H9 (cell line): Measurements from ENCODE around the gene KISS1R. TPM values are rescaled to one million over a fixed set of nuclear protein-coding genes. Genes with fewer than 3 reads are reported as not detected.

Source experiments
- DNase-seq: peaks from one replicate; pipeline ENCODE4 v3.0.0-alpha.2; 2017
- H2AFZ ChIP-seq: one replicate; pipeline ENCODE4 v1.6.1; 2013; ENCODE audit warnings: mild to moderate bottlenecking, low read length, control low read depth, moderate library complexity
- H2AK5ac ChIP-seq: 2 replicates; pipeline ENCODE4 v1.6.1; 2013; ENCODE audit warnings: low read length, control low read depth, mixed read lengths; ENCODE audit not compliant: insufficient read length
- H2BK120ac ChIP-seq: one replicate; pipeline ENCODE4 v1.6.1; 2013; ENCODE audit warnings: low read depth, mild to moderate bottlenecking, low read length, control low read depth, inconsistent platforms; ENCODE audit not compliant: poor library complexity, severe bottlenecking
- H2BK12ac ChIP-seq: 2 replicates; pipeline ENCODE4 v1.6.1; 2013; ENCODE audit warnings: low read length, control low read depth, mixed read lengths, low read depth; ENCODE audit not compliant: insufficient read length
- H2BK15ac ChIP-seq: 2 replicates; pipeline ENCODE4 v1.6.1; 2013; ENCODE audit warnings: low read depth, low read length, control low read depth
- H2BK20ac ChIP-seq: one replicate; pipeline ENCODE4 v1.6.1; 2013; ENCODE audit warnings: low read depth, mild to moderate bottlenecking, low read length, control low read depth, inconsistent platforms; ENCODE audit not compliant: poor library complexity, severe bottlenecking
- H2BK5ac ChIP-seq: 2 replicates; pipeline ENCODE4 v1.6.1; 2013; ENCODE audit warnings: low read length, control low read depth, mixed read lengths; ENCODE audit not compliant: insufficient read length
- H3K14ac ChIP-seq: 2 replicates; pipeline ENCODE4 v1.6.1; 2013; ENCODE audit warnings: low read length, control low read depth; ENCODE audit not compliant: insufficient read depth
- H3K18ac ChIP-seq: 2 replicates; pipeline ENCODE4 v1.6.1; 2013; ENCODE audit warnings: low read depth, mild to moderate bottlenecking, mixed read lengths, low read length, control low read depth; ENCODE audit not compliant: insufficient read length
- H3K23ac ChIP-seq: 2 replicates; pipeline ENCODE4 v1.6.1; 2013; ENCODE audit warnings: low read length, control low read depth, mixed read lengths, low read depth; ENCODE audit not compliant: insufficient read length
- H3K23me2 ChIP-seq: 2 replicates; pipeline ENCODE4 v1.6.1; 2013; ENCODE audit warnings: low read depth, mild to moderate bottlenecking, mixed read lengths, low read length, control low read depth; ENCODE audit not compliant: insufficient read length, poor library complexity, severe bottlenecking
- H3K27ac ChIP-seq: 2 replicates; pipeline ENCODE4 v1.5.1; 2013; ENCODE audit warnings: low read length, control low read depth, mixed read lengths, low read depth; ENCODE audit not compliant: insufficient read length
- H3K27me3 ChIP-seq: 2 replicates; pipeline ENCODE4 v1.6.1; 2013; ENCODE audit warnings: low read length, control low read depth, inconsistent platforms; ENCODE audit not compliant: insufficient read depth
- H3K4ac ChIP-seq: 2 replicates; pipeline ENCODE4 v1.6.1; 2013; ENCODE audit warnings: low read depth, mild to moderate bottlenecking, control low read depth, inconsistent platforms, low read length, moderate library complexity
- H3K4me1 ChIP-seq: 2 replicates; pipeline ENCODE4 v1.6.1; 2013; ENCODE audit warnings: low read length, control low read depth, inconsistent platforms; ENCODE audit not compliant: insufficient read depth
- H3K4me2 ChIP-seq: 2 replicates; pipeline ENCODE4 v1.6.1; 2013; ENCODE audit warnings: low read length, control low read depth, mixed read lengths; ENCODE audit not compliant: insufficient read length, insufficient read depth
- H3K56ac ChIP-seq: 2 replicates; pipeline ENCODE4 v1.6.1; 2013; ENCODE audit warnings: low read depth, mild to moderate bottlenecking, mixed read lengths, low read length, control low read depth; ENCODE audit not compliant: insufficient read length
- H3K79me1 ChIP-seq: 2 replicates; pipeline ENCODE4 v1.6.1; 2013; ENCODE audit warnings: low read depth, mild to moderate bottlenecking, moderate library complexity, low read length, control low read depth, inconsistent platforms; ENCODE audit not compliant: insufficient read depth, poor library complexity, severe bottlenecking
- H3K79me2 ChIP-seq: 2 replicates; pipeline ENCODE4 v1.6.1; 2013; ENCODE audit warnings: low read length, control low read depth, inconsistent platforms; ENCODE audit not compliant: insufficient read depth
- H3K9ac ChIP-seq: 2 replicates; pipeline ENCODE4 v1.6.1; 2013; ENCODE audit warnings: low read length, control low read depth, mixed read lengths; ENCODE audit not compliant: insufficient read length; ENCODE audit errors: extremely low read depth
- H3K9me3 ChIP-seq: one replicate; pipeline ENCODE4 v1.6.1; 2013; ENCODE audit warnings: low read depth, low read length, inconsistent platforms; ENCODE audit not compliant: control insufficient read depth
- H3T11ph ChIP-seq: one replicate; pipeline ENCODE4 v1.6.1; 2013; ENCODE audit warnings: mild to moderate bottlenecking, low read length, control low read depth, inconsistent platforms
- H4K20me1 ChIP-seq: one replicate; pipeline ENCODE4 v1.6.1; 2013; ENCODE audit not compliant: control insufficient read depth, insufficient read length, insufficient read depth
- H4K5ac ChIP-seq: 2 replicates; pipeline ENCODE4 v1.6.1; 2013; ENCODE audit warnings: low read depth, mild to moderate bottlenecking, mixed read lengths, low read length, control low read depth; ENCODE audit not compliant: insufficient read length
- H4K8ac ChIP-seq: replicated peaks from 2 replicates; pipeline ENCODE4 v1.6.1; 2013; ENCODE audit warnings: low read length, control low read depth, mixed read lengths, low read depth; ENCODE audit not compliant: insufficient read length
- H4K91ac ChIP-seq: 2 replicates; pipeline ENCODE4 v1.6.1; 2013; ENCODE audit warnings: low read depth, mild to moderate bottlenecking, moderate library complexity, mixed read lengths, low read length, control low read depth; ENCODE audit not compliant: insufficient read length
- H3K27ac Mint-ChIP-seq, 3 experiments: 2 replicates in 2 of 3; 3 replicates in 1 of 3; pipeline ENCODE4 v1.8.0; 2020 to 2021; ENCODE audit warnings: mixed read lengths in 3 of 3, mild to moderate bottlenecking in 1 of 3, moderate library complexity in 1 of 3
- H3K27me3 Mint-ChIP-seq: 2 replicates; pipeline ENCODE4 v1.8.0; 2021; ENCODE audit warnings: low read depth, mild to moderate bottlenecking, moderate library complexity, mixed read lengths
- H3K36me3 Mint-ChIP-seq, 3 experiments: 2 replicates in 2 of 3; 3 replicates in 1 of 3; pipeline ENCODE4 v1.8.0; 2020 to 2021; ENCODE audit warnings: low read depth in 3 of 3, mixed read lengths in 3 of 3; ENCODE audit not compliant: insufficient read depth in 1 of 3
- H3K4me1 Mint-ChIP-seq, 2 experiments: 2 replicates each; pipeline ENCODE4 v1.8.0; 2020; ENCODE audit warnings: mixed read lengths in 2 of 2
- H3K4me3 Mint-ChIP-seq, 2 experiments: 2 replicates in 1 of 2; 3 replicates in 1 of 2; pipeline ENCODE4 v1.8.0; 2020 to 2021; ENCODE audit warnings: mild to moderate bottlenecking in 2 of 2, mixed read lengths in 2 of 2, moderate library complexity in 1 of 2
- H3K9me3 Mint-ChIP-seq, 2 experiments: 2 replicates in 1 of 2; 3 replicates in 1 of 2; pipeline ENCODE4 v1.8.0; 2020; ENCODE audit warnings: mild to moderate bottlenecking in 2 of 2, mixed read lengths in 2 of 2, moderate library complexity in 1 of 2
- CTCF ChIP-seq: fragments of 200-600 bp; sonication (generic); conservative IDR thresholded peaks from 3 replicates; pipeline ENCODE4 v1.8.0; 2021; ENCODE audit warnings: antibody characterized with exemption, mild to moderate bottlenecking
- WGBS: extraction: QIAGEN DNeasy Blood & Tissue Kit; methylation state at CpG from one replicate; pipeline ENCODE4 v1.1.7; 2013; ENCODE audit warnings: missing lambda C conversion rate, low lambda C conversion rate, mixed read lengths; ENCODE audit not compliant: insufficient read length; ENCODE audit errors: extremely low coverage; 5-methylcytosine and 5-hydroxymethylcytosine counted together
- total RNA-seq: library from RNA; stranded (reverse); gene quantifications from 2 replicates; pipeline ENCODE4 v1.2.1, GENCODE V29; 2021

The KISS1R gene
- total RNA-seq, 1 experiment from 2014 or later, result 3.3 TPM

- Histone ChIP-seq H3T11ph (no peak overlapping the region), H3K4me1 (no peaks in the 10 kb centered on the region; the same call in 1 of the 2 replicates), H3K56ac (no peak overlapping the region), H4K8ac (no peak overlapping the region), H3K18ac (no peak overlapping the region), H3K27ac (no peak overlapping the region), H3K9me3 (no peaks in the 10 kb centered on the region), H3K4me2 (no peak overlapping the region), H2BK120ac (no peak overlapping the region), H3K14ac (no peak overlapping the region), H3K23ac (no peak overlapping the region), H3K9ac (no peak overlapping the region), H4K91ac (no peak overlapping the region), H2BK15ac (no peak overlapping the region), H3K79me1 (no peaks in the 10 kb centered on the region), H2AK5ac (no peak overlapping the region), H2AFZ (no peak overlapping the region), H2BK5ac (no peak overlapping the region), H4K5ac (no peak overlapping the region), H3K4ac (no peak overlapping the region), H3K27me3 (no peaks in the 10 kb centered on the region), H2BK12ac (no peak overlapping the region), H3K23me2 (peaks cover 4% of the 10 kb centered on the region), H2BK20ac (no peak overlapping the region), H3K79me2 (no peaks in the 10 kb centered on the region; the same call in 1 of the 2 replicates), H4K20me1 (no peaks in the 10 kb centered on the region)
- DNase-seq, result no peak
- no CpG with 5 or more reads among the region's 11 CpGs for WGBS
- H3K4me3 Mint-ChIP-seq, result no peak overlapping the region
- peaks cover 4% of the 10 kb centered on the region; the same call in 1 of the 2 replicates for H3K27me3 Mint-ChIP-seq
- peaks cover 6 to 23% of the 10 kb centered on the region in 2 experiments for H3K4me1 Mint-ChIP-seq
- H3K36me3 Mint-ChIP-seq, result peaks cover 2 to 23% (median 22%) of the 10 kb centered on the region in 3 experiments; a peak in 6 of 7 replicates
- no peak for TF ChIP-seq CTCF
- no peaks in the 10 kb centered on the region; a peak in 1 of 5 replicates for H3K9me3 Mint-ChIP-seq
- no peak overlapping the region; a peak in 1 of 7 replicates for H3K27ac Mint-ChIP-seq
These were observed 20.1 kb upstream of the KISS1R start for GRCh38 chr19:896999-897398.
